Cardiac fibroblast (primary cell): ENCODE results near the gene GNA14.
"Not testable (repeated sequence)": the region's sequence is repeated elsewhere in the genome, so short reads cannot be mapped to it uniquely, and the experiment has no call there.

Experiments
- DNase-seq, 2 donors: peaks; one replicate each; pipeline versions ENCODE4 v3.0.0 to v3.0.0-alpha.2; 2010; ENCODE audit warnings: low read depth in 2 of 2
- H3K4me3 ChIP-seq, 2 donors: replicated peaks in 1 of 2; 1 replicate in 1 of 2; 2 replicates in 1 of 2; pipeline ENCODE4 v1.5.1; 2011; ENCODE audit warnings: low read depth in 2 of 2, low read length in 2 of 2, mild to moderate bottlenecking in 2 of 2, moderate library complexity in 1 of 2
- CTCF ChIP-seq: IDR thresholded peaks from one replicate; pipeline ENCODE4 v1.5.1; 2011; ENCODE audit warnings: low read depth, mild to moderate bottlenecking, low read length, inconsistent platforms

Gene GNA14

GRCh38 chr9:77648234-77649108 lies at the start of gene GNA14:
Gene GNA14 (minus strand): TSS chr9:77648322. CDS start chr9:77647793, 529 bp downstream.
- TF ChIP-seq CTCF = no peak
- DNase-seq = peak; percentile 32 to 59
- peak within 1 kb of the TSS; percentile 53 to 58 for H3K4me3 ChIP-seq

GRCh38 chr9:77697238-77697984 lies 49.3 kb upstream of the GNA14 start:
- DNase-seq = no peak
- no peak for TF ChIP-seq CTCF

GRCh38 chr9:77690723-77691122 lies 42.6 kb upstream of the GNA14 start:
- not testable (repeated sequence) for H3K4me3 ChIP-seq, DNase-seq

More at GRCh38 chr9:77697238-77697984, 49.3 kb upstream of the GNA14 start:
- H3K4me3 ChIP-seq = no peak overlapping the region

- not testable (repeated sequence) for DNase-seq, H3K4me3 ChIP-seq
These were observed 42.0 kb upstream of the GNA14 start for GRCh38 chr9:77690119-77690518.

GRCh38 chr9:77687737-77688136 lies 39.6 kb upstream of the GNA14 start:
- DNase-seq, H3K4me3 ChIP-seq: not testable (repeated sequence)

GRCh38 chr9:77680581-77680980 lies 32.5 kb upstream of the GNA14 start:
- DNase-seq = peak in 1 of 2 donors; percentile 18
- no peak for TF ChIP-seq CTCF
- H3K4me3 ChIP-seq = no peak overlapping the region

- H3K4me3 ChIP-seq = no peak overlapping the region
- no peak for TF ChIP-seq CTCF
- DNase-seq = peak; percentile 14 to 15
These were observed 31.7 kb upstream of the GNA14 start for GRCh38 chr9:77679661-77680368.

GRCh38 chr9:77679088-77679487 lies 31.0 kb upstream of the GNA14 start:
- no peak for TF ChIP-seq CTCF
- peak; percentile 46 to 73 for DNase-seq
- H3K4me3 ChIP-seq = no peak overlapping the region
